Tibial nerve (tissue), 4 donors: Measurements from ENCODE around the gene OPCML. TPM values are rescaled to one million over a fixed set of nuclear protein-coding genes. Genes with fewer than 3 reads are reported as not detected.

Source experiments
- DNase-seq, 2 donors: peaks; one replicate each; pipeline ENCODE4 v3.0.0-alpha.2; 2019; ENCODE audit warnings: low spot score in 2 of 2
- H3K27ac ChIP-seq, 4 donors: fragments of 200-600 bp; sonication (generic) in 3 of 4; one replicate each; pipeline ENCODE4 v1.5.1; 2017 to 2019; ENCODE audit warnings: mild to moderate bottlenecking in 1 of 4
- H3K27me3 ChIP-seq, 2 donors: fragments of 200-600 bp; sonication (generic) in 1 of 2; one replicate each; pipeline versions ENCODE4 v1.5.1 to v1.6.0; 2017 to 2019
- H3K36me3 ChIP-seq, 3 donors: fragments of 200-600 bp; sonication (generic); one replicate each; pipeline ENCODE4 v1.5.1; 2018 to 2019
- H3K4me1 ChIP-seq, 4 donors: fragments of 200-600 bp; sonication (generic) in 3 of 4; one replicate each; pipeline ENCODE4 v1.5.1; 2017 to 2019
- H3K4me3 ChIP-seq, 4 donors: fragments of 200-600 bp; sonication (generic) in 3 of 4; one replicate each; pipeline ENCODE4 v1.5.1; 2017 to 2019; ENCODE audit warnings: mild to moderate bottlenecking in 1 of 4, moderate library complexity in 1 of 4
- H3K9me3 ChIP-seq, 4 donors: fragments of 200-600 bp; sonication (generic) in 3 of 4; one replicate each; pipeline ENCODE4 v1.5.1; 2017 to 2019
- CTCF ChIP-seq, 5 experiments: fragments of 200-600 bp in 3 of 5; fragments of 450-650 bp in 2 of 5; sonication (generic) in 3 of 5; IDR thresholded peaks; one replicate each; pipeline ENCODE4 v1.5.1; 2016 to 2019; ENCODE audit warnings: antibody characterized with exemption in 5 of 5, mild to moderate bottlenecking in 3 of 5, moderate library complexity in 2 of 5
- EP300 ChIP-seq, 2 donors: sonication (generic); formaldehyde crosslinking; IDR thresholded peaks; one replicate each; pipeline ENCODE4 v1.6.1; 2017; ENCODE audit warnings: antibody characterized with exemption in 2 of 2, mild to moderate bottlenecking in 1 of 2
- POLR2A ChIP-seq, 2 donors: fragments of 450-650 bp; IDR thresholded peaks; one replicate each; pipeline ENCODE4 v1.6.1; 2017; ENCODE audit warnings: antibody characterized with exemption in 2 of 2, mild to moderate bottlenecking in 2 of 2, moderate library complexity in 2 of 2
- WGBS, 2 donors: methylation state at CpG; one replicate each; pipeline ENCODE4 v1.1.5; 2018; 5-methylcytosine and 5-hydroxymethylcytosine counted together
- total RNA-seq, 4 donors: library from RNA; depleted of rRNA; stranded (reverse); fragments of >200 nt; gene quantifications; one replicate each; pipeline ENCODE4 v1.1.0, GENCODE V29; 2016

The OPCML gene
- total RNA-seq, 4 donors from 2014 or later = 1.0 to 10.8 (median 1.9) TPM

- TF ChIP-seq CTCF (IDR thresholded peaks at IDR 0.05) (no peak), EP300 (IDR thresholded peaks at IDR 0.05) (no peak), POLR2A (IDR thresholded peaks at IDR 0.05) (no peak)
- Histone ChIP-seq H3K27ac (no peak overlapping the region), H3K4me3 (no peak overlapping the region), H3K36me3 (no peaks in the 10 kb centered on the region), H3K9me3 (no peaks in the 10 kb centered on the region), H3K4me1 (no peaks in the 10 kb centered on the region), H3K27me3 (no peaks in the 10 kb centered on the region)
- 70 to 73% methylated on average over 6 of the region's 6 CpGs for WGBS, 2 donors
- no peak for DNase-seq
These were observed 246.9 kb downstream of the OPCML start for GRCh38 chr11:133285359-133285758.

- TF ChIP-seq POLR2A (IDR thresholded peaks at IDR 0.05) (no peak), CTCF (IDR thresholded peaks at IDR 0.05) (no peak), EP300 (IDR thresholded peaks at IDR 0.05) (no peak)
- WGBS, 2 donors = 74 to 81% methylated on average over 9 of the region's 9 CpGs
- Histone ChIP-seq H3K36me3 (no peaks in the 10 kb centered on the region), H3K27me3 (no peaks in the 10 kb centered on the region), H3K27ac (no peak overlapping the region), H3K9me3 (no peaks in the 10 kb centered on the region), H3K4me3 (no peak overlapping the region), H3K4me1 (no peaks in the 10 kb centered on the region)
- no peak for DNase-seq
These were observed 248.1 kb downstream of the OPCML start for GRCh38 chr11:133284156-133284555.

- H3K36me3 ChIP-seq = no peaks in the 10 kb centered on the region
- DNase-seq = no peak
- no peaks in the 10 kb centered on the region for H3K4me1 ChIP-seq
- WGBS, 2 donors = 92 to 94% methylated on average over 5 of the region's 5 CpGs
- H3K9me3 ChIP-seq = no peaks in the 10 kb centered on the region
- H3K27ac ChIP-seq = no peak overlapping the region
- no peaks in the 10 kb centered on the region for H3K27me3 ChIP-seq
- no peak overlapping the region for H3K4me3 ChIP-seq
- no peak for TF ChIP-seq POLR2A (IDR thresholded peaks at IDR 0.05)
- TF ChIP-seq EP300 (IDR thresholded peaks at IDR 0.05) = no peak
- TF ChIP-seq CTCF (IDR thresholded peaks at IDR 0.05) = no peak
These were observed 254.4 kb downstream of the OPCML start for GRCh38 chr11:133277886-133278285.

GRCh38 chr11:133271871-133272776 lies 260.2 kb downstream of the OPCML start:
- H3K4me1 ChIP-seq = peaks cover 0 to 3% (median 0%) of the 10 kb centered on the region in 4 donors
- no peaks in the 10 kb centered on the region for H3K36me3 ChIP-seq
- 68 to 69% methylated on average over 6 of the region's 6 CpGs for WGBS, 2 donors
- no peak overlapping the region for H3K27ac ChIP-seq
- no peak overlapping the region for H3K4me3 ChIP-seq
- H3K9me3 ChIP-seq = no peaks in the 10 kb centered on the region
- H3K27me3 ChIP-seq = no peaks in the 10 kb centered on the region
- no peak for TF ChIP-seq CTCF (IDR thresholded peaks at IDR 0.05)
- TF ChIP-seq POLR2A (IDR thresholded peaks at IDR 0.05) = no peak
- TF ChIP-seq EP300 (IDR thresholded peaks at IDR 0.05) = no peak
- DNase-seq = no peak

GRCh38 chr11:133271206-133271605 lies 261.1 kb downstream of the OPCML start:
- H3K9me3 ChIP-seq = no peaks in the 10 kb centered on the region

More at GRCh38 chr11:133271206-133271605, 261.1 kb downstream of the OPCML start:
- Histone ChIP-seq H3K27ac (no peak overlapping the region), H3K4me1 (peaks cover 0 to 5% (median 0%) of the 10 kb centered on the region in 4 donors), H3K36me3 (no peaks in the 10 kb centered on the region), H3K4me3 (no peak overlapping the region), H3K27me3 (no peaks in the 10 kb centered on the region)
- TF ChIP-seq CTCF (IDR thresholded peaks at IDR 0.05) (no peak), POLR2A (IDR thresholded peaks at IDR 0.05) (no peak), EP300 (IDR thresholded peaks at IDR 0.05) (no peak)
- no peak for DNase-seq
